Body of pancreas (tissue), 4 donors: ENCODE results near the gene GALNT17.

Experiments used
- CTCF ChIP-seq, 7 experiments: fragments of 450-650 bp in 4 of 7; fragments of 200-600 bp in 3 of 7; sonication (generic) in 3 of 7; IDR thresholded peaks; one replicate each; pipeline ENCODE4 v1.5.1; 2016 to 2019; ENCODE audit warnings: antibody characterized with exemption in 7 of 7
- POLR2A ChIP-seq, 3 donors: fragments of 450-650 bp; IDR thresholded peaks; one replicate each; pipeline ENCODE4 v1.6.1; 2016; ENCODE audit warnings: antibody characterized with exemption in 3 of 3, mild to moderate bottlenecking in 2 of 3

- TF ChIP-seq CTCF (IDR thresholded peaks at IDR 0.05) (no peak), POLR2A (IDR thresholded peaks at IDR 0.05) (no peak)
These were observed 547.5 kb downstream of the GALNT17 start for GRCh38 chr7:71679480-71679879.
